ENCODE measurements around the gene C9orf50. TPM values are rescaled to one million over a fixed set of nuclear protein-coding genes. Genes with fewer than 3 reads are reported as not detected.
A peak's percentile ranks its signal among the peaks of the same experiment; 100 is the strongest.

The C9orf50 gene
- total and polyA plus RNA-seq, 4 experiments from 2014 or later = not detected

GRCh38 chr9:129630967-129631673, 10.2 kb upstream of the C9orf50 start:
- H3K36me3 ChIP-seq (ENCODE audit: insufficient read depth, low read length) = peaks cover 33% of the 10 kb centered on the region

GRCh38 chr9:129629251-129629820, 8.4 kb upstream of the C9orf50 start:
- Histone ChIP-seq H3K27ac (ENCODE audit: low read depth, low read length) (no peak overlapping the region), H3K9me3 (ENCODE audit: control insufficient read depth in 1 of 2, low read length in 2 of 2) (no peaks in the 10 kb centered on the region), H3K36me3 (ENCODE audit: insufficient read depth, low read length) (peaks cover 18% of the 10 kb centered on the region), H3K4me3 (ENCODE audit: low read length in 2 of 2) (no peak overlapping the region), H3K27me3 (ENCODE audit: insufficient read depth, low read length) (no peaks in the 10 kb centered on the region), H3K4me1 (ENCODE audit: insufficient read depth, low read length) (peaks cover 43% of the 10 kb centered on the region)
- peak overlapping the region in 2 of 8 donors; percentile 5 to 43 for H3K4me3 Mint-ChIP-seq
- POLR2A ChIA-PET (ENCODE audit: partially characterized antibody) = interaction anchor here (1.0 to 5.5 kb wide), 2 partner anchors 491 to 549 kb away, joined by 4 to 58 read pairs; partner anchors contain the start of gene DOLPP1
- intact Hi-C loops (cut with micrococcal nuclease) = no loop called here
- DNase-seq = no peak
- peaks cover 0 to 2% of the 10 kb centered on the region in 2 donors for H3K27me3 Mint-ChIP-seq
- CTCF ChIA-PET (ENCODE audit: partially characterized antibody) = interaction anchor here (0.9 to 3.0 kb wide), 5 partner anchors 11 to 497 kb away, joined by 3 to 11 read pairs (median 3); no protein-coding TSS in a partner anchor
- H3K27ac Mint-ChIP-seq = peak overlapping the region; percentile 48 to 96 (median 68)
- peaks cover 30 to 72% (median 56%) of the 10 kb centered on the region in 4 donors for H3K4me1 Mint-ChIP-seq
- peaks cover 5 to 48% of the 10 kb centered on the region in 2 donors for H3K36me3 Mint-ChIP-seq
- no peaks in the 10 kb centered on the region for H3K9me3 Mint-ChIP-seq

More at GRCh38 chr9:129630967-129631673, 10.2 kb upstream of the C9orf50 start:
- no peaks in the 10 kb centered on the region for H3K9me3 ChIP-seq (ENCODE audit: control insufficient read depth in 1 of 2, low read length in 2 of 2)
- POLR2A ChIA-PET (ENCODE audit: partially characterized antibody) = interaction anchor here (0.8 kb wide), 1 partner anchor 453 kb away, joined by 3 read pairs; the partner anchor contains the start of gene IER5L
- no peak overlapping the region for H3K4me3 ChIP-seq (ENCODE audit: low read length in 2 of 2)
- Mint-ChIP-seq H3K9me3 (no peaks in the 10 kb centered on the region), H3K4me1 (peaks cover 30 to 62% (median 48%) of the 10 kb centered on the region in 4 donors), H3K27ac (peak overlapping the region in 6 of 7 donors; percentile 48 to 80 (median 72)), H3K4me3 (peak overlapping the region in 1 of 8 donors; percentile 29), H3K27me3 (no peaks in the 10 kb centered on the region), H3K36me3 (peaks cover 13 to 59% of the 10 kb centered on the region in 2 donors)
- CTCF ChIA-PET (ENCODE audit: partially characterized antibody) = interaction anchor here (1.3 to 3.0 kb wide), 3 partner anchors 9 to 499 kb away, joined by 4 to 9 read pairs (median 5); partner anchors contain the start of gene C9orf50
- H3K4me1 ChIP-seq (ENCODE audit: insufficient read depth, low read length) = peaks cover 29% of the 10 kb centered on the region
- DNase-seq = no peak
- H3K27me3 ChIP-seq (ENCODE audit: insufficient read depth, low read length) = no peaks in the 10 kb centered on the region
- intact Hi-C loops (cut with micrococcal nuclease) = no loop called here
- no peak overlapping the region for H3K27ac ChIP-seq (ENCODE audit: low read depth, low read length)

- peak overlapping the region in 2 of 8 donors; percentile 5 to 43 for H3K4me3 Mint-ChIP-seq
- intact Hi-C loops (cut with micrococcal nuclease) = no loop called here
Observed at GRCh38 chr9:129628709-129629108, 7.8 kb upstream of the C9orf50 start.

GRCh38 chr9:129627556-129628440, 6.9 kb upstream of the C9orf50 start:
- H3K27me3 ChIP-seq (ENCODE audit: insufficient read depth, low read length) = no peaks in the 10 kb centered on the region
- H3K9me3 ChIP-seq (ENCODE audit: control insufficient read depth in 1 of 2, low read length in 2 of 2) = no peaks in the 10 kb centered on the region
- H3K27ac ChIP-seq (ENCODE audit: low read depth, low read length) = peak overlapping the region; percentile 91
- ChIA-PET POLR2A (ENCODE audit: partially characterized antibody) (interaction anchor here (0.8 to 5.6 kb wide), 6 partner anchors 13 to 516 kb away, joined by 3 to 58 read pairs (median 6); partner anchors contain the start of genes ASB6, IER5L and PTPA), CTCF (ENCODE audit: partially characterized antibody) (interaction anchor here (1.3 to 8.9 kb wide), 5 partner anchors 12 to 497 kb away, joined by 3 to 151 read pairs (median 75); partner anchors contain the start of gene ASB6)
- peak overlapping the region; percentile 80 to 98 for H3K4me3 ChIP-seq (ENCODE audit: low read length in 2 of 2)
- Mint-ChIP-seq H3K27ac (peak overlapping the region; percentile 87 to 96 (median 95)), H3K36me3 (peaks cover 5 to 37% of the 10 kb centered on the region in 2 donors), H3K4me1 (peaks cover 35 to 78% (median 62%) of the 10 kb centered on the region in 4 donors), H3K4me3 (peak overlapping the region; percentile 84 to 93 (median 89)), H3K27me3 (peaks cover 0 to 8% of the 10 kb centered on the region in 2 donors), H3K9me3 (no peaks in the 10 kb centered on the region)
- peaks cover 48% of the 10 kb centered on the region for H3K4me1 ChIP-seq (ENCODE audit: insufficient read depth, low read length)
- intact Hi-C loops (cut with micrococcal nuclease) = no loop called here
- peaks cover 7% of the 10 kb centered on the region for H3K36me3 ChIP-seq (ENCODE audit: insufficient read depth, low read length)
- no peak for DNase-seq

More at GRCh38 chr9:129628709-129629108, 7.8 kb upstream of the C9orf50 start:
- Mint-ChIP-seq H3K36me3 (peaks cover 5 to 47% of the 10 kb centered on the region in 2 donors), H3K27me3 (peaks cover 0 to 5% of the 10 kb centered on the region in 2 donors), H3K27ac (peak overlapping the region in 6 of 7 donors; percentile 60 to 96 (median 88)), H3K4me1 (peaks cover 35 to 76% (median 60%) of the 10 kb centered on the region in 4 donors), H3K9me3 (no peaks in the 10 kb centered on the region)
- ChIA-PET CTCF (ENCODE audit: partially characterized antibody) (interaction anchor here (1.3 to 3.0 kb wide), 3 partner anchors 11 to 497 kb away, joined by 3 to 11 read pairs (median 9); no protein-coding TSS in a partner anchor), POLR2A (ENCODE audit: partially characterized antibody) (interaction anchor here (5.5 to 5.6 kb wide), 2 partner anchors 12 to 490 kb away, joined by 55 to 58 read pairs; partner anchors contain the start of gene ASB6)
- H3K4me1 ChIP-seq (ENCODE audit: insufficient read depth, low read length) = peaks cover 48% of the 10 kb centered on the region
- H3K36me3 ChIP-seq (ENCODE audit: insufficient read depth, low read length) = peaks cover 13% of the 10 kb centered on the region
- H3K27ac ChIP-seq (ENCODE audit: low read depth, low read length) = no peak overlapping the region
- H3K4me3 ChIP-seq (ENCODE audit: low read length in 2 of 2) = no peak overlapping the region
- H3K9me3 ChIP-seq (ENCODE audit: control insufficient read depth in 1 of 2, low read length in 2 of 2) = no peaks in the 10 kb centered on the region
- H3K27me3 ChIP-seq (ENCODE audit: insufficient read depth, low read length) = no peaks in the 10 kb centered on the region
- no peak for DNase-seq

GRCh38 chr9:129626625-129627284, 5.9 kb upstream of the C9orf50 start:
- Mint-ChIP-seq H3K4me1 (peaks cover 30 to 75% (median 57%) of the 10 kb centered on the region in 4 donors), H3K4me3 (peak overlapping the region; percentile 84 to 93 (median 89)), H3K36me3 (peaks cover 0 to 28% of the 10 kb centered on the region in 2 donors), H3K27ac (peak overlapping the region; percentile 87 to 96 (median 95)), H3K9me3 (no peaks in the 10 kb centered on the region), H3K27me3 (peaks cover 2 to 10% of the 10 kb centered on the region in 2 donors)
- H3K36me3 ChIP-seq (ENCODE audit: insufficient read depth, low read length) = peaks cover 5% of the 10 kb centered on the region
- H3K4me1 ChIP-seq (ENCODE audit: insufficient read depth, low read length) = peaks cover 48% of the 10 kb centered on the region
- ChIA-PET CTCF (ENCODE audit: partially characterized antibody) (interaction anchor here (3.8 to 8.9 kb wide), 6 partner anchors 13 to 496 kb away, joined by 21 to 151 read pairs (median 63); partner anchors contain the start of genes ASB6 and IER5L), POLR2A (ENCODE audit: partially characterized antibody) (interaction anchor here (0.8 to 5.6 kb wide), 13 partner anchors 14 to 516 kb away, joined by 3 to 58 read pairs (median 4); partner anchors contain the start of genes ASB6, CRAT, IER5L and PTPA)
- H3K27me3 ChIP-seq (ENCODE audit: insufficient read depth, low read length) = no peaks in the 10 kb centered on the region
- intact Hi-C loops (cut with micrococcal nuclease) = loop anchor here (1.0 kb wide), 2 partner anchors 16 to 42 kb away; partner anchors contain the start of gene ASB6
- DNase-seq = peak in 4 of 5 donors; percentile 34 to 68 (median 51)
- peak overlapping the region; percentile 91 for H3K27ac ChIP-seq (ENCODE audit: low read depth, low read length)
- no peaks in the 10 kb centered on the region for H3K9me3 ChIP-seq (ENCODE audit: control insufficient read depth in 1 of 2, low read length in 2 of 2)
- H3K4me3 ChIP-seq (ENCODE audit: low read length in 2 of 2) = peak overlapping the region; percentile 80 to 98
